ENCODE results near the gene VWA5B1. TPM values are rescaled to one million over a fixed set of nuclear protein-coding genes. Genes with fewer than 3 reads are reported as not detected.
A peak's percentile ranks its signal among the peaks of the same experiment; 100 is the strongest.

VWA5B1 gene
- total RNA-seq, 1 donor: not detected

DNA sequence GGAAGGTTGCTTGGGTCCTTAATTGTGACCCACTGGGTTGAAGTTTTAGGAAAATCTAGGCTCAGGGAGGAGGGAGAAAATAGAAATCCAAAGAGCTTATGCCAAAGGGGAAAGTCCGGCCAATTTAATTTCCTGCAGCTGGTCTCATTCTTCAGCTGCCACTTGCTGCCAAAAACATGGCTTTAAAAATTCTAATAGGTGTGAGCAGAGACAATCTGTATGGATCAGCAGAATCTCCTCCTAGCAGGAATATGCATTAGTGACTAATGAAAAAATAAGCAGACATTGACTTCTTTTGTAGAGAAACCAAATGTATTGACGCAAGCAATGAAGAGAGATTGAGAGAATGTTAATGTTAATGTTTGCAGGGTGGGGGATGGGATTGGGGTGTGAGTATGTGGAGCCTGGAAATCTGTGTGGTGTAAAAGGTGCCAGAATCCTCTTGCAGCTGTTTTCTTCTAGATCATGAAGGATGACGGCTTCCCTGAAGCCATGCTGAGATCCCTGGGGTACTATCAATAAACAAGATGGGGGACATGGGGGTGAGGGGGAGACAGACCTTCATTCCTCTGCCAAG, 35.3 kb downstream of the VWA5B1 start:
- no peak overlapping the region for H3K4me3 ChIP-seq (ENCODE audit: low read depth, low read length)
- TF ChIP-seq CTCF (IDR thresholded peaks at IDR 0.05; ENCODE audit: insufficient read depth, low read length): no peak
- peak; percentile 25 for DNase-seq (ENCODE audit: low read depth)

DNA sequence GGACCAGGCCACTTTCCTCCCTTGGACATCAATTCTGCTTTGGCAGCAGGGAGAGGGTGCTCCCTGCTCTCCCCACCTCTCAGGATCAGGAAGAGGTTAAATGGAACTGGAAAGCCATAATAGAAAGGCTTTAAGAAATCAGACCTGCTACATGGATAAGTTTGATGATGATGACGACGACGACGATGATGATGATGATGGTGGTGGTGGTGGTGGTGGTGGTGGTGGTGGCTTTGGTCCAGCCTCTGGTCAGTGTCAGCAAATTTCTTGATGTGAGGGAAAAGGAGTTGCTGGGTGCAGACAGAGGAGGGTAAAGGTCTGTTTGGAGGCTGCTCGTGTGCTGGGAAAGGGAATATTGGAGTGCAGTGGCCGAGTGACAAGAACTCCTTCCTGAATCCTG, 36.8 kb downstream of the VWA5B1 start:
- TF ChIP-seq CTCF (IDR thresholded peaks at IDR 0.05; ENCODE audit: insufficient read depth, low read length): no peak
- no peak for DNase-seq (ENCODE audit: low read depth)

GRCh38 chr1:20328201-20328600, 37.5 kb downstream of the VWA5B1 start:
- no peak for DNase-seq (ENCODE audit: low read depth)
- TF ChIP-seq CTCF (IDR thresholded peaks at IDR 0.05; ENCODE audit: insufficient read depth, low read length): no peak
- no peak overlapping the region for H3K4me3 ChIP-seq (ENCODE audit: low read depth, low read length)

More for the DNA sequence above, 36.8 kb downstream of the VWA5B1 start:
- no peak overlapping the region for H3K4me3 ChIP-seq (ENCODE audit: low read depth, low read length)

GRCh38 chr1:20329793-20330542, 39.3 kb downstream of the VWA5B1 start:
- no peak for DNase-seq (ENCODE audit: low read depth)
- peak; percentile 19 for TF ChIP-seq CTCF (IDR thresholded peaks at IDR 0.05; ENCODE audit: insufficient read depth, low read length)

DNA sequence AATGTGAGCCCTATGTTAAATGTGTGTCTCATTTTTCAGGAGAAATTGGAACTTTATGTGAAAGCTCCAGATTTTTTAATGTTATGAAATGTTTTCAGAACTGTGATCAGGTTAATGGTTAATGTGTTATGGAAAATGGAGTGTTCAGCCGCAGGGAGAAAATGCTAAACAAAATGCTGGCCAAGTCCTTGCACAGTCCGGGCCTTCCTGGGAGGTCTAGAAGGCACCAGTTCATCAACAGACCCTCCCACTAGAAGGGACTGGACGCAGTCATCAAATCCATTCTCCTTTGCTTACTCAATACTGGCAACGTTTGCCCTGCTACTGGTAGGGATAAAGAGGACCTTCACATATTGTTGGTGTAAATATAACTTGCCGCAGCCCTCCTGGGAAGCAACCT, 43.4 kb downstream of the VWA5B1 start:
- no peak overlapping the region for H3K4me3 ChIP-seq (ENCODE audit: low read depth, low read length)
- no peak for TF ChIP-seq CTCF (IDR thresholded peaks at IDR 0.05; ENCODE audit: insufficient read depth, low read length)
- DNase-seq (ENCODE audit: low read depth): no peak

More at GRCh38 chr1:20329793-20330542, 39.3 kb downstream of the VWA5B1 start:
- no peak overlapping the region for H3K4me3 ChIP-seq (ENCODE audit: low read depth, low read length)

DNA sequence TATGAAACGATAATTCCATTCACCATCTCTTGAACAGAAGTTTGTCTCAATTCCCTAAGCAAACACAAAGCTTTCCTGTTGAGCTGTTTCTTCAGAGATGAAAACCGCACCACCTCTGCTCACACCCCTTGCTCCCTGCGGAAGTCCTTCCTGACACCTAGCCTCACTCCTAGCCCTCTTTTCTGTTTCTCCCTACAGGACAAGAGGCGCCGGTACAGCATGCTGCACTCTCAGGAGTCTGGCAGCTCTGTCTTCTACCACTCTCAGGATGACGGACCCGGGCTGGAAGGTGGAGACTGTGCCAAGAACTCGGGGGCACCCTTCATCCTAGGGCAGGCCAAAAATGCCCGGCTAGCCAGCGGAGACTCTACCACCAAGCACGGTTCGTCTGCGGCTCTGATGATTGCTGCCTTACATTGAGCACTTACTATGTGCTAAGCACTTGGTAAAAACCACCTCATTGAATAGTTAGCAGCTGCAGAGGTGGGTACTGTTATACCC, 45.5 kb downstream of the VWA5B1 start:
- no peak for DNase-seq (ENCODE audit: low read depth)
- no peak for TF ChIP-seq CTCF (IDR thresholded peaks at IDR 0.05; ENCODE audit: insufficient read depth, low read length)
- H3K4me3 ChIP-seq (ENCODE audit: low read depth, low read length): no peak overlapping the region

Measured in fibroblast of the aortic adventitia (primary cell).